Hypothalamus (tissue), 51 donors: ENCODE data around the gene GRAMD1A.
"Not testable (repeated sequence)": the region's sequence is repeated elsewhere in the genome, so short reads cannot be mapped to it uniquely, and the experiment has no call there.

Source experiments
- DNase-seq, 51 donors: peaks; one replicate each; lab custom pipeline; 2025; lab: John Stamatoyannopoulos, UW

The GRAMD1A gene

GRCh38 chr19:34999498-35000337 is at the start of gene GRAMD1A:
GRAMD1A (plus strand) TSS chr19:35000323; CDS start chr19:35000479, 156 bp downstream.
- DNase-seq = peak; percentile 27 to 87 (median 75)

- no peak for DNase-seq
These were observed 47.0 kb upstream of the GRAMD1A start for GRCh38 chr19:34953092-34953491.

- DNase-seq = no peak
These were observed 42.0 kb upstream of the GRAMD1A start for GRCh38 chr19:34957830-34958751.

- no peak for DNase-seq
These were observed 41.1 kb upstream of the GRAMD1A start for GRCh38 chr19:34959021-34959420.

GRCh38 chr19:34960103-34960805 is 39.9 kb upstream of the GRAMD1A start:
- DNase-seq = no peak

- DNase-seq = no peak
These were observed 39.0 kb upstream of the GRAMD1A start for GRCh38 chr19:34960940-34961679.

GRCh38 chr19:34961775-34962686 is 38.1 kb upstream of the GRAMD1A start:
- DNase-seq = no peak

GRCh38 chr19:34962687-34963572 is 37.2 kb upstream of the GRAMD1A start:
- peak in 3 of 51 donors; percentile 4 to 28 (median 8) for DNase-seq

- DNase-seq = peak in 39 of 51 donors; percentile 8 to 65 (median 34)
These were observed 36.3 kb upstream of the GRAMD1A start, which contains the start of gene ZNF792 for GRCh38 chr19:34963573-34964406. ZNF792 (minus strand) TSS chr19:34964229; CDS start chr19:34963662, 567 bp downstream.

- no peak for DNase-seq
These were observed 35.5 kb upstream of the GRAMD1A start for GRCh38 chr19:34964598-34964997.

- DNase-seq = not testable (repeated sequence)
These were observed 34.6 kb upstream of the GRAMD1A start for GRCh38 chr19:34965505-34965904.

- DNase-seq = no peak
These were observed 32.6 kb upstream of the GRAMD1A start for GRCh38 chr19:34967551-34967950.

GRCh38 chr19:34969721-34970120 is 30.4 kb upstream of the GRAMD1A start:
- no peak for DNase-seq

GRCh38 chr19:34970185-34970780 is 29.8 kb upstream of the GRAMD1A start:
- not testable (repeated sequence) for DNase-seq

GRCh38 chr19:34972163-34972705 is 27.9 kb upstream of the GRAMD1A start:
- no peak for DNase-seq

- DNase-seq = no peak
These were observed 25.5 kb upstream of the GRAMD1A start for GRCh38 chr19:34974646-34975045.
